Measurements from ENCODE around the gene CLMN. TPM values are rescaled to one million over a fixed set of nuclear protein-coding genes. Genes with fewer than 3 reads are reported as not detected.

The CLMN gene
- total and polyA plus RNA-seq, 2 of the 4 experiments (the other 2 are of a cell fraction): 0.10 to 0.18 TPM

- no peaks in the 10 kb centered on the region for H3K4me1 ChIP-seq (ENCODE audit: control insufficient read depth, insufficient read depth, low read length)
- no peak overlapping the region for H3K9ac ChIP-seq (ENCODE audit: low read depth, low read length)
- H2BK120ac ChIP-seq (ENCODE audit: low read depth, low read length): no peak overlapping the region
- in situ Hi-C loops (cut with MboI; ENCODE audit: low sequenced_read_pairs): no loop called here
- H3K23ac ChIP-seq (ENCODE audit: low read depth, low read length): no peak overlapping the region
- 80% methylated on average over 1 of the region's 2 CpGs; no CpG with 5 or more reads in 1 of the 2 experiments for WGBS, 2 experiments (ENCODE audit: extremely low coverage in 2 of 2, insufficient read length in 1 of 2)
- no peak overlapping the region for H2BK5ac ChIP-seq (ENCODE audit: low read depth, low read length, poor library complexity, severe bottlenecking)
- no peak overlapping the region for H4K91ac ChIP-seq (ENCODE audit: insufficient read depth, low read depth, low read length)
- H3K4me2 ChIP-seq (ENCODE audit: low read depth, low read length): no peak overlapping the region
- no peak overlapping the region for H3K14ac ChIP-seq (replicated peaks; ENCODE audit: low read depth, low read length)
- H4K8ac ChIP-seq (ENCODE audit: low read depth in 2 of 2, low read length in 2 of 2): no peak overlapping the region
- no peak overlapping the region for H3K4ac ChIP-seq (ENCODE audit: low read depth, low read length)
- peak overlapping the region; percentile 37 for H2AFZ ChIP-seq (replicated peaks; ENCODE audit: low read length, poor library complexity)
- intact Hi-C loops (cut with micrococcal nuclease): loop anchor here (10.0 kb wide), 1 partner anchor 512 kb away; no protein-coding TSS in a partner anchor
- H3K27me3 ChIP-seq (ENCODE audit: control insufficient read depth, insufficient read depth, low read length): no peaks in the 10 kb centered on the region; the same call in 1 of the 2 replicates
- H3K79me1 ChIP-seq (ENCODE audit: low read depth in 1 of 2, low read length in 2 of 2): no peaks in the 10 kb centered on the region
- no peak overlapping the region for H3K56ac ChIP-seq (ENCODE audit: extremely low read depth, insufficient read depth, low read length)
- no peaks in the 10 kb centered on the region for H3K9me1 ChIP-seq (ENCODE audit: insufficient read depth, low read length)
- H3K36me3 ChIP-seq (ENCODE audit: control insufficient read depth, insufficient read depth, low read length): no peaks in the 10 kb centered on the region
- H3K27ac ChIP-seq (ENCODE audit: insufficient read depth, low read length): no peak overlapping the region
- ATAC-seq (ENCODE audit: low read depth) (no peak), DNase-seq (no peak)
- POLR2A ChIA-PET (ENCODE audit: unreplicated experiment): no interaction called here
- no peak overlapping the region for H4K5ac ChIP-seq (ENCODE audit: low read depth, low read length)
- no TSS peak for BruUV-seq (replicated peaks)
- CTCF ChIA-PET: interaction anchor here (0.6 kb wide), 1 partner anchor 36 kb away, joined by 3 read pairs; no protein-coding TSS in a partner anchor
- no peaks in the 10 kb centered on the region for H4K20me1 ChIP-seq (ENCODE audit: insufficient read depth, low read length)
- TF ChIP-seq CEBPB (IDR thresholded peaks at IDR 0.05; ENCODE audit: low read depth, low read length) (no peak), MXI1 (IDR thresholded peaks at IDR 0.05; ENCODE audit: borderline replicate concordance, low read depth, low read length) (no peak), NFE2L2 (IDR thresholded peaks at IDR 0.05; ENCODE audit: low read depth, low read length) (no peak), RAD21 (IDR thresholded peaks at IDR 0.05; ENCODE audit: low read length) (no peak), USF2 (IDR thresholded peaks at IDR 0.05; ENCODE audit: low read depth, low read length) (no peak), POLR2A (IDR thresholded peaks at IDR 0.05; ENCODE audit: low read depth, low read length) (no peak), RFX5 (IDR thresholded peaks at IDR 0.05; ENCODE audit: low read depth, low read length) (no peak), RCOR1 (IDR thresholded peaks at IDR 0.05; ENCODE audit: insufficient replicate concordance, low read length) (no peak), MAZ (IDR thresholded peaks at IDR 0.05; ENCODE audit: borderline replicate concordance, low read depth, low read length) (no peak), FOS (IDR thresholded peaks at IDR 0.05; ENCODE audit: low read depth, low read length) (no peak)
- no peaks in the 10 kb centered on the region for H3K9me3 ChIP-seq (ENCODE audit: control insufficient read depth, insufficient read depth, low read length)
- H3K4me3 ChIP-seq (ENCODE audit: insufficient read depth, low read depth, low read length): no peak overlapping the region
- dilution Hi-C loops (cut with HindIII; ENCODE audit: low sequenced_read_pairs, unreplicated experiment): no loop called here
- no peak overlapping the region for H2BK20ac ChIP-seq (ENCODE audit: low read depth, low read length)
- no peak overlapping the region for H2BK15ac ChIP-seq (ENCODE audit: low read depth, low read length)
- no peak overlapping the region for H2AK5ac ChIP-seq (ENCODE audit: low read depth, low read length)
- no peak overlapping the region for H2AK9ac ChIP-seq (replicated peaks; ENCODE audit: low read depth, low read length, poor library complexity)
- H3K18ac ChIP-seq (ENCODE audit: low read depth, low read length): no peak overlapping the region
Observed at GRCh38 chr14:95196826-95197545, 122.7 kb downstream of the CLMN start.

Data from IMR-90 (cell line).